ENCODE measurements around the gene INO80. TPM values are rescaled to one million over a fixed set of nuclear protein-coding genes. Genes with fewer than 3 reads are reported as not detected.

INO80 gene
- total RNA-seq, 4 donors from 2014 or later, result 22.3 to 44.3 (median 31.1) TPM

DNA sequence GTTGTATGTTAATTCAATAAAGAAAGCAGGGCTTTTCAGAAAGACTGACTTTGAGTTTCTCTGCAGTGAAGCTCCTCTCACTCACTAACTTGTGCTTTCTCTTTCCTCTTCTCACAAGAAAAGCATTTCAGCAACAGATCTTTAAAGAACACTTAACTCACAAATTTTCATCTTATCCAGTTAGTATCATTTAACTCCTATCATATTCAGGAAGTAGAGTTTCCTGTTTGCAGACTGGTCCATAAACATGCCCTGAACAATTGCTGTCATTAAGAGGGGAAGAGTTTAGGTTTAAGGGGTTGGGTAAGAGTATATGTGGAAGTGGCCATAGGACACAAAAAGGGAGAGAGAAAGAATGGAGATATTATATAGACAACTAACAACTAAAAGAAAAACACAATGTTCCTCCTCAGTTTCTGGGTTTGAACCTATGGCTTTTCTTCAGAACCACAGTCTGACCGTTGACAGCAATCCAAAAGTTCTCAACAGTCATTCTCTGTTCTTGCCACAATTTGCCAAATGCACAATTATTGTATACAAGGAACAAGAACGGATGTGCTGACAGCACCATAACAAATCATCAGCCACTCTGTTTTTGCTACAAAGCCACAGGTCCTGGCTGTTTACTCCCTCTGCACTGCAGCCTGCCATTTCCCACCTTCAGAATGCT, 98.9 kb downstream of the INO80 start:
- DNase-seq (ENCODE audit: low spot score in 2 of 2), result no peak
- no peak overlapping the region for H3K4me3 ChIP-seq (ENCODE audit: low read depth, poor library complexity, severe bottlenecking)
- intact Hi-C loops (cut with DNase I; ENCODE audit: low total_unique reads), result loop anchor here (10.0 kb wide), 1 partner anchor 82 kb away; no protein-coding TSS in a partner anchor
- TF ChIP-seq CTCF (IDR thresholded peaks at IDR 0.05), result no peak
- no peak for TF ChIP-seq POLR2A (IDR thresholded peaks at IDR 0.05)
- 50 to 61% methylated on average over 2 of the region's 2 CpGs for WGBS, 2 donors

DNA sequence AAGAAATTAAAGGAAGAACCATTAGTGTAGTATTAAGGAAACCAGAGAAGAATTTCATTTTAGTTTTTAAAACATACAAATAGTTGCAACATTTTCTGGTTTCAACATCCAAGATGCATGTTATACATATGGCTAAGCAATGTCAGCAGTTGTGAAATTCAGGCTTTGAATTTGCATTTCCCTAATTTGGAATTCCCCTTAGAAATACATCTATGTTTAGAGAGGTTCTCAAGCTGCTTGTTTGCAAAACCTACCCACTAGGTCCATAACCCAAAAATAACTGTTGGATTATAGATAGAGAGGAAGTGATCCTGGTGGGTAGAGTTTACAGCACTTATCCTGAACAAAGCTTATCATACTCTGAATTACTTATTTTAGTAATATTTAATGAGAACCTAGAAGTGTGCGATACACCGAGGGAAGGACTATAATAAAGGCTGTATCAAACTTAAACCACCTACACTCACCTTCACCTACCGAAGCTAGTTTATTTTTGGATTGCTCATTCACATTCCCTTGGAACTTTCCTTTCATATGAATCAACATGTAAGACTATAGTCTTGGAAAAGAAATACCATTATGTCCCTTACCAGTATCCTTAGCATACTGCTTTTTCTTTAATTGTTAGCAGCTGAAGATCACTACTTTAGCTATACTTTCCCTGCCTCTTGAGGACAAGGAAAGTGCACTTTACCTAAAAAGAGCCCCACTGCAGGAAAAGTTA, 102.2 kb downstream of the INO80 start:
- 75 to 79% methylated on average over 3 of the region's 3 CpGs for WGBS, 2 donors
- intact Hi-C loops (cut with DNase I; ENCODE audit: low total_unique reads), result loop anchor here (10.0 kb wide), 1 partner anchor 79 kb away; no protein-coding TSS in a partner anchor
- no peak for DNase-seq (ENCODE audit: low spot score in 2 of 2)
- TF ChIP-seq POLR2A (IDR thresholded peaks at IDR 0.05), result no peak
- no peak overlapping the region for H3K4me3 ChIP-seq (ENCODE audit: low read depth, poor library complexity, severe bottlenecking)

GRCh38 chr15:41011055-41011815, 104.8 kb downstream of the INO80 start:
- TF ChIP-seq POLR2A (IDR thresholded peaks at IDR 0.05), result no peak
- TF ChIP-seq CTCF (IDR thresholded peaks at IDR 0.05), result no peak
- DNase-seq (ENCODE audit: low spot score in 2 of 2), result no peak
- no peak overlapping the region for H3K4me3 ChIP-seq (ENCODE audit: low read depth, poor library complexity, severe bottlenecking)
- intact Hi-C loops (cut with DNase I; ENCODE audit: low total_unique reads), result loop anchor here (10.0 kb wide), 1 partner anchor 76 kb away; no protein-coding TSS in a partner anchor
- 95% methylated on average over 2 of the region's 2 CpGs for WGBS, 2 donors

GRCh38 chr15:41010345-41010744, 105.7 kb downstream of the INO80 start:
- TF ChIP-seq POLR2A (IDR thresholded peaks at IDR 0.05) (no peak), CTCF (IDR thresholded peaks at IDR 0.05) (no peak)
- intact Hi-C loops (cut with DNase I; ENCODE audit: low total_unique reads), result loop anchor here (10.0 kb wide), 1 partner anchor 76 kb away; no protein-coding TSS in a partner anchor
- DNase-seq (ENCODE audit: low spot score in 2 of 2), result no peak
- H3K4me3 ChIP-seq (ENCODE audit: low read depth, poor library complexity, severe bottlenecking), result no peak overlapping the region

DNA sequence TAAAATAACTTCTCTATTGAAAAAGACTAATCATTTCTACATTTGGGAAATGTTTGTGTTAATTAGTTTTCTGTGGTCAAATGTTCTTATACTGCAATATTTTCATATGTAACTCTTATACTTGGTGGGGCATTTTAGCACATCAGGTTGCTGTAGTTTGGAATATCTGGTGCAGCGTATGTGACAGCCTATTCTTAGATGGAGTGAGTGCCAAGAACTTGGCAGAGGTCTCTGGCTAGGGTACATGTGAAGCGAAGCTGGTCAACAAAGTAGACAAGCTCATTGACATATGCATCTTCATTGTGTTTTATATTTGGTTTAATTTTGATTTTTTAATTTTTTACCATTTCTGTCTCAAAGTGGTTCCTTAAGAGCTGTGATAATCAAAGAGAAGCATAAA, 109.6 kb downstream of the INO80 start:
- intact Hi-C loops (cut with DNase I; ENCODE audit: low total_unique reads), result no loop called here
- H3K4me3 ChIP-seq (ENCODE audit: low read depth, poor library complexity, severe bottlenecking), result no peak overlapping the region
- TF ChIP-seq POLR2A (IDR thresholded peaks at IDR 0.05) (no peak), CTCF (IDR thresholded peaks at IDR 0.05) (no peak)
- DNase-seq (ENCODE audit: low spot score in 2 of 2), result no peak
- 76 to 81% methylated on average over 2 of the region's 2 CpGs for WGBS, 2 donors

DNA sequence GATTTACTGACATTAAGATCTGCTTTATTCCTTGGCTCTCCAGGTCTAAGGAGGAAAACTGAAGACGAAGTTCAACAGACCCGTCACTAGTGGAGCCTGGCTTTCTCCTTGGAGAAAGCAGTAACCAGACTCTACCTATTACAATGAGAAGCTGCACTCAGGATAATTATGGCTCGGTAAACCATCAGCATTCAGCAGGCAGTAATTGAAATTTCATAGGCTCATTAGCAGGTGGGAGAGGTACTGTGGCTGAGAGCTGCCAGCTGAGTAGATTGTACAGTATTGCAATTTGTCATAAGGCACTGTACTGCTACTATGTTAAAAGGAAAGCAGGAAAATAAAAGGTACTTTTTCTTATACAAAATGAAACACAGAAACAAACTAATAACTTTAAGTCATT, 111.6 kb downstream of the INO80 start:
- 87 to 94% methylated on average over 3 of the region's 3 CpGs for WGBS, 2 donors
- no peak for DNase-seq (ENCODE audit: low spot score in 2 of 2)
- TF ChIP-seq CTCF (IDR thresholded peaks at IDR 0.05) (no peak), POLR2A (IDR thresholded peaks at IDR 0.05) (no peak)
- no peak overlapping the region for H3K4me3 ChIP-seq (ENCODE audit: low read depth, poor library complexity, severe bottlenecking)
- intact Hi-C loops (cut with DNase I; ENCODE audit: low total_unique reads), result no loop called here
